Measurements from ENCODE around the gene C10orf143. TPM values are rescaled to one million over a fixed set of nuclear protein-coding genes. Genes with fewer than 3 reads are reported as not detected.

The C10orf143 gene
- total and polyA plus RNA-seq, 2 experiments from 2014 or later, result 0.21 to 3.7 TPM

GRCh38 chr10:130045801-130046321 is 64.8 kb downstream of the C10orf143 start (continued):
- TF ChIP-seq REST (IDR thresholded peaks at IDR 0.05; ENCODE audit: unreplicated experiment), result no peak
- no peak for TF ChIP-seq POLR2AphosphoS5 (IDR thresholded peaks at IDR 0.05; ENCODE audit: low read depth)
- no peak for TF ChIP-seq CREB1 (CRISPR knock-in tag; IDR thresholded peaks at IDR 0.05; ENCODE audit: low read depth)
- no peak for TF ChIP-seq CTCF (conservative IDR thresholded peaks at IDR 0.05; ENCODE audit: low read depth in 2 of 2)
- TF ChIP-seq JUNB (IDR thresholded peaks at IDR 0.05; ENCODE audit: unreplicated experiment), result no peak
- no peak for TF ChIP-seq ZNF331 (CRISPR knock-in tag; IDR thresholded peaks at IDR 0.05; ENCODE audit: low read depth)
- TF ChIP-seq EZH2 (IDR thresholded peaks at IDR 0.05; ENCODE audit: low read depth, unreplicated experiment), result no peak

DNA sequence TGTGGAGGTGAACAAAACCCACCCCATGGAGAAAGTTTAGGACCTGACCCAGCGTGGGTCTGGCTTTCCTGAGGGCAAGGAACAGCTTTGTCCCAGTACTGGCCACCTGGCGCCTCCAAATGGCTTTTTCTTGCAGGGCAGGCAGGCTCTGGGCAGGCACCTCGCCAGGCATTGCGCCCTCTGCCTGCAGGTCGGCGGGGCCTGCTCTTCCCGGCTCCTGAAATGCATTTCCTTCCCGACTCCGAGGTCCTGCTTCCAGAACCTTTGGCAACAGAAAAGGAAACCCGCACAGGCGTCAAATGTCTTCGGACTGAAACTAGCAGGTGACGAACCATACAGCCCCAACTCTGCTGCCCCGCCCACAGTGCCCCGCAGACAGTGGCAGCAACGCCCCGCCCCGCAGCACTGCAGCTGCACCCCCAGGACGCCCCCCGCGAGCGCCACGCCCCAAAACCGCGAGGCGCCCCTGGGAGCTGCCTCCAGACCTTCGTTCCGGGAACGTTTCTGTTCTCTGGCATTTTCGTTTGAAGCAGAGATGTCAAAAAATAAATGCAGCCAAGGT is 65.5 kb downstream of the C10orf143 start:
- H2AFZ ChIP-seq, result no peak overlapping the region
- H3K4me2 ChIP-seq, result no peak overlapping the region

More for the DNA sequence above, 65.5 kb downstream of the C10orf143 start:
- peak; percentile 74 to 95 for TF ChIP-seq CTCF (conservative IDR thresholded peaks at IDR 0.05; ENCODE audit: low read depth in 2 of 2)
- TF ChIP-seq JUNB (IDR thresholded peaks at IDR 0.05; ENCODE audit: unreplicated experiment), result no peak
- Histone ChIP-seq H3K4me3 (no peak overlapping the region), H4K20me1 (replicated peaks; ENCODE audit: insufficient read depth) (no peaks in the 10 kb centered on the region), H3K27ac (ENCODE audit: low read depth) (no peak overlapping the region), H3K27me3 (ENCODE audit: insufficient read depth) (no peaks in the 10 kb centered on the region), H3K36me3 (ENCODE audit: insufficient read depth) (no peaks in the 10 kb centered on the region), H3K79me2 (replicated peaks; ENCODE audit: insufficient read depth) (no peaks in the 10 kb centered on the region), H3K4me1 (ENCODE audit: insufficient read depth) (peaks cover 9% of the 10 kb centered on the region), H3F3A (replicated peaks; ENCODE audit: low read depth) (no peaks in the 10 kb centered on the region), H3K9me2 (ENCODE audit: insufficient read depth) (no peaks in the 10 kb centered on the region)
- no peaks in the 10 kb centered on the region for H3K36me3 Mint-ChIP-seq (ENCODE audit: low read depth)
- no peaks in the 10 kb centered on the region; the same call in 2 of the 3 replicates for H3K9me3 Mint-ChIP-seq
- ATAC-seq (peak; percentile 86), DNase-seq (ENCODE audit: low spot score) (peak; percentile 80)
- H3K27me3 Mint-ChIP-seq (ENCODE audit: insufficient read depth, low read depth, poor library complexity), result peaks cover 16% of the 10 kb centered on the region
- H3K4me1 Mint-ChIP-seq, result peaks cover 24% of the 10 kb centered on the region
- H3K4me3 Mint-ChIP-seq, result no peak overlapping the region
- H3K27ac Mint-ChIP-seq, result no peak overlapping the region

All from GM23338 (cell line).